Vagina (tissue), 2 donors: ENCODE results near the gene ACTR1A. TPM values are rescaled to one million over a fixed set of nuclear protein-coding genes. Genes with fewer than 3 reads are reported as not detected.

ENCODE experiments used
- DNase-seq, 2 donors: peaks; one replicate each; pipeline ENCODE4 v3.0.0-alpha.2; 2017; ENCODE audit errors: extremely low spot score in 2 of 2
- H3K27ac ChIP-seq: fragments of 200-600 bp; sonication (generic); one replicate; pipeline ENCODE4 v1.5.1; 2019
- H3K27me3 ChIP-seq: fragments of 200-600 bp; sonication (generic); one replicate; pipeline ENCODE4 v1.5.1; 2019
- H3K36me3 ChIP-seq, 2 donors: fragments of 200-600 bp; sonication (generic); one replicate each; pipeline ENCODE4 v1.5.1; 2017 to 2019
- H3K4me1 ChIP-seq: fragments of 200-600 bp; sonication (generic); one replicate; pipeline ENCODE4 v1.5.1; 2019
- H3K4me3 ChIP-seq, 2 donors: fragments of 200-600 bp; sonication (generic); 1 replicate in 1 of 2; 2 replicates in 1 of 2; pipeline ENCODE4 v1.5.1; 2016 to 2019
- H3K9me3 ChIP-seq: fragments of 200-600 bp; sonication (generic); one replicate; pipeline ENCODE4 v1.5.1; 2019
- CTCF ChIP-seq, 3 experiments: fragments of 450-650 bp in 2 of 3; fragments of 200-600 bp in 1 of 3; sonication (generic) in 1 of 3; IDR thresholded peaks; one replicate each; pipeline ENCODE4 v1.5.1; 2017 to 2019; ENCODE audit warnings: antibody characterized with exemption in 3 of 3, mild to moderate bottlenecking in 2 of 3, moderate library complexity in 2 of 3
- POLR2A ChIP-seq, 2 donors: fragments of 450-650 bp; IDR thresholded peaks; one replicate each; pipeline ENCODE4 v1.6.1; 2017; ENCODE audit warnings: antibody characterized with exemption in 2 of 2, mild to moderate bottlenecking in 2 of 2, moderate library complexity in 2 of 2
- POLR2AphosphoS5 ChIP-seq, 2 donors: sonication (generic); formaldehyde crosslinking; IDR thresholded peaks; one replicate each; pipeline ENCODE4 v1.9.0; 2017; ENCODE audit warnings: antibody characterized with exemption in 2 of 2, mild to moderate bottlenecking in 2 of 2, low read depth in 1 of 2; ENCODE audit not compliant: insufficient read depth in 1 of 2
- intact Hi-C: fragments of 100-400 bp; cut with DNase I; formaldehyde crosslinking; loops from one replicate; pipeline ENCODE4 v1.15.1; 2023
- total RNA-seq: library from RNA; depleted of rRNA; stranded (reverse); fragments of >200 nt; gene quantifications from one replicate; pipeline ENCODE4 v1.2.3, GENCODE V29; 2016

The ACTR1A gene
- total RNA-seq, 1 donor from 2014 or later: 74.2 TPM

DNA sequence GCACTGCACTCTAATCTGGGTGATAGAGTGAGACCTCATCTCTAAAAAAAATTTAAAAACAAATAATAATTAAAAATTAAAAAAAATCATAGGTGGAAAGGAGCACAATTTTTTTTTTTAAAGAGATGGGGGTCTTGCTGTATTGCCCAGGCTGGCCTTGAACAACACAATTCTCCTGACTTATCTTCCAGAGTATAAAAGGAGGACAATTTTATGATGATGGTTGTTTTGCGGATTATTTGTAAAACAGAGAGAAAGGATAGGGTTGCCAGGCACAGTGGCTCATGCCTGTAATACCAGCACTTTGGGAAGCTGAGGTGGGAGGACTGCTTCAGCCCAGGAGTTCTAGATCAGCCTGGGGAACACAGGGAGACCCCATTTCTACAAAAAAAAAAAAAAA, 5.0 kb downstream of the ACTR1A start:
- DNase-seq: no peak
- Histone ChIP-seq H3K4me3 (no peak overlapping the region), H3K27ac (no peak overlapping the region), H3K9me3 (no peaks in the 10 kb centered on the region), H3K27me3 (no peaks in the 10 kb centered on the region), H3K4me1 (peaks cover 63% of the 10 kb centered on the region), H3K36me3 (no peaks in the 10 kb centered on the region)
- intact Hi-C loops: no loop called here
- TF ChIP-seq POLR2A (IDR thresholded peaks at IDR 0.05): no peak
- TF ChIP-seq CTCF (IDR thresholded peaks at IDR 0.05): no peak
- TF ChIP-seq POLR2AphosphoS5 (IDR thresholded peaks at IDR 0.05; ENCODE audit: insufficient read depth in 1 of 2, low read depth in 1 of 2): no peak

DNA sequence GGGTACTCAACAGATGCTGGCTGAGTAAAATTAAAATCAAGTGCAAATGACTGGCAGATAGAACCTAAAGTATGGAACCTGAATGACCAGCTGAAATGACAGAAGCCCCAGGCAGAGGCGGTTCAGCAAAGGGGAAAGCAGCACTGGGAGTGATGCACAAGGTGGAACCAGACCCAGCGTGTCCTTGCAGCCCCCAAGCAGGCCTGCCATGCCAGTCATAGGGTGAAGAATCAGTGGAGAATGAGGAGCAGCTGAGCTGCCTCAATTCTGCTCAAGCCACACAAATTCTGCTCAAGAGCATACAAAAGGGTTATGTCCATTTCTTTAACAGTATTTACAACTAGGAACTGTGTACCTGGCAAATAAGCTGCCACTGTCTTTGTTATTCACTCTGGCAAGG, 8.7 kb downstream of the ACTR1A start:
- H3K9me3 ChIP-seq: no peaks in the 10 kb centered on the region
- no peak for TF ChIP-seq CTCF (IDR thresholded peaks at IDR 0.05)
- TF ChIP-seq POLR2A (IDR thresholded peaks at IDR 0.05): no peak
- no peak for TF ChIP-seq POLR2AphosphoS5 (IDR thresholded peaks at IDR 0.05; ENCODE audit: insufficient read depth in 1 of 2, low read depth in 1 of 2)
- peaks cover 0 to 15% of the 10 kb centered on the region in 2 donors for H3K36me3 ChIP-seq
- H3K4me3 ChIP-seq: no peak overlapping the region
- H3K27ac ChIP-seq: no peak overlapping the region
- peaks cover 42% of the 10 kb centered on the region for H3K4me1 ChIP-seq
- intact Hi-C loops: no loop called here
- H3K27me3 ChIP-seq: no peaks in the 10 kb centered on the region
- no peak for DNase-seq

- intact Hi-C loops: no loop called here
- Histone ChIP-seq H3K4me3 (no peak overlapping the region), H3K27me3 (no peaks in the 10 kb centered on the region), H3K9me3 (no peaks in the 10 kb centered on the region), H3K27ac (peak overlapping the region; percentile 18), H3K36me3 (peaks cover 0 to 23% of the 10 kb centered on the region in 2 donors), H3K4me1 (peaks cover 35% of the 10 kb centered on the region)
- DNase-seq: no peak
- TF ChIP-seq POLR2AphosphoS5 (IDR thresholded peaks at IDR 0.05; ENCODE audit: insufficient read depth in 1 of 2, low read depth in 1 of 2) (peak in 1 of 2 donors; percentile 39), CTCF (IDR thresholded peaks at IDR 0.05) (no peak)
Observed at GRCh38 chr10:102492983-102493382, 9.5 kb downstream of the ACTR1A start.

GRCh38 chr10:102492344-102492939, 10.1 kb downstream of the ACTR1A start:
- no peak overlapping the region for H3K4me3 ChIP-seq
- peaks cover 0 to 29% of the 10 kb centered on the region in 2 donors for H3K36me3 ChIP-seq
- H3K27me3 ChIP-seq: no peaks in the 10 kb centered on the region
- TF ChIP-seq POLR2AphosphoS5 (IDR thresholded peaks at IDR 0.05; ENCODE audit: insufficient read depth in 1 of 2, low read depth in 1 of 2): no peak
- TF ChIP-seq POLR2A (IDR thresholded peaks at IDR 0.05): no peak
- TF ChIP-seq CTCF (IDR thresholded peaks at IDR 0.05): no peak
- H3K9me3 ChIP-seq: no peaks in the 10 kb centered on the region
- peaks cover 33% of the 10 kb centered on the region for H3K4me1 ChIP-seq
- peak overlapping the region; percentile 18 for H3K27ac ChIP-seq
- DNase-seq: no peak
- intact Hi-C loops: no loop called here

DNA sequence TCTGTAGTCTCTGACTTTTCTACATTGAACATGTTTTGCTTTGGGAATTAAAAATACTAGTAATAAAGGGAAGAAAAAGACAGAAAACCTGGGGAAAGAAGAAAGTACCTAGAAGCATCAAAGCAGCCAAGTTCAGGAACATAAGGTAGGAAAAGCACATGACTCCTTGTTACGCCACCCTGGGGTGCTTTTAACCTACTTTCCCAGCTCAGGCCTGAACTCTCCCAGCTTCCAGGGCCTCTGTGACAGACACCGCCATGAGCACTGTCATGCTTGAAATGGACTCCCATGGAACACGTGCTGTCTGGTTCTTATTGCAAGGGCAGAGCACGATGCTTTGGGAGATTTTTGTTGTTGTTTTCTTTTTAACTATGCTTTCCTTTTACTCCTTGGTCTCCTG, 11.4 kb downstream of the ACTR1A start:
- Histone ChIP-seq H3K27ac (no peak overlapping the region), H3K4me3 (no peak overlapping the region), H3K4me1 (peaks cover 33% of the 10 kb centered on the region), H3K27me3 (no peaks in the 10 kb centered on the region), H3K9me3 (no peaks in the 10 kb centered on the region), H3K36me3 (peaks cover 0 to 42% of the 10 kb centered on the region in 2 donors)
- DNase-seq: no peak
- intact Hi-C loops: no loop called here
- TF ChIP-seq POLR2A (IDR thresholded peaks at IDR 0.05): no peak
- no peak for TF ChIP-seq CTCF (IDR thresholded peaks at IDR 0.05)
- TF ChIP-seq POLR2AphosphoS5 (IDR thresholded peaks at IDR 0.05; ENCODE audit: insufficient read depth in 1 of 2, low read depth in 1 of 2): no peak
